ENCODE measurements around the gene ZNF366.

DNA sequence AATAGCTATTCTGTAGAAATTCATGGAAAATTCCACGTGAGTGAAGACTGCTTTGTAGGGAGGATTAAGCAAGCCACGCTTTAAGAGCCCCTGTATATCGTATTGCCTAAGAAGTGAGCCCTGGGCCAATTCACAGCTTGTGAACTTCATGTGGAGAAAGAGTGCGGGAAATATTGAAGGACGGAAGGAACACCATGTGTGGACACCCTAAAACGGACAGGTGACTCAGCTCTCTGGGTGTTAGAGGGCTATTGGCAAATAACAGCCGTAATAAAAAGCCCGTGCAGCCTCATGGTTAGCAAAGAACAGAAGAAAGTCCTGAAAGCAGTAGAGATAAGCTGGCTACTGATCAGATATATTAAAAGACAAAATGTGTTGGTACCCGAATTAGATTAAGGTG is 26.4 kb downstream of the ZNF366 start:
- TF ChIP-seq POLR2A (IDR thresholded peaks at IDR 0.05) (no peak), CTCF (IDR thresholded peaks at IDR 0.05) (no peak)

Measured in ovary (tissue), 3 donors.